ENCODE results near the gene GRB10. TPM values are rescaled to one million over a fixed set of nuclear protein-coding genes. Genes with fewer than 3 reads are reported as not detected.

The GRB10 gene
- total and polyA plus RNA-seq, 2 experiments from 2014 or later: 35.0 to 154 TPM

Other genes starting within 250 kb of the GRB10 start
- gene DDC, start 217.5 kb downstream of the GRB10 start, total RNA-seq (2014; rRNA removed; shearing (Covaris generic)): not detected in 2 replicates
- gene DDC, start 217.5 kb downstream of the GRB10 start, polyA plus RNA-seq (2016; fragmentation: Nextera tagmentation; extraction: Ambion mirVana): not detected in 2 replicates

Data from GM23338 (cell line).